Endothelial cell of umbilical vein (primary cell): Measurements from ENCODE around the gene CHCHD3. TPM values are rescaled to one million over a fixed set of nuclear protein-coding genes. Genes with fewer than 3 reads are reported as not detected.

Experiments
- BruUV-seq: library from RNA; stranded (reverse); fragments of 400-500 nt; replicated peaks from 2 replicates; lab custom pipeline; 2021; lab: Mats Ljungman, UMichigan
- CTCF ChIA-PET: fragments of 300-600, 350-600 bp; sonication (Branson Sonifier 250); formaldehyde crosslinking; loops from one replicate; lab custom pipeline; 2021; ENCODE audit warnings: antibody characterized with exemption, inconsistent platforms; lab: Charles Lee
- POLR2A ChIA-PET: fragments of 300-600, 350-600 bp; sonication (Branson Sonifier 250); formaldehyde crosslinking; loops from one replicate; lab custom pipeline; 2021; ENCODE audit warnings: antibody characterized with exemption, inconsistent platforms; lab: Charles Lee
- DNase-seq: peaks from one replicate; pipeline ENCODE4 v3.0.0-alpha.2; 2011; ENCODE audit warnings: low read depth, low spot score
- FAIRE-seq: peaks from 2 replicates; lab custom pipeline; 2011; peaks lifted over from hg19 to GRCh38; lab: Jason Lieb, UNC
- H2AFZ ChIP-seq: 2 replicates; pipeline ENCODE4 v1.6.0; 2012; ENCODE audit warnings: low read depth, low read length, control low read depth, inconsistent platforms
- H3K27ac ChIP-seq: 2 replicates; pipeline ENCODE4 v1.5.1; 2011; ENCODE audit warnings: low read depth, mild to moderate bottlenecking, control low read depth, low read length, moderate library complexity; ENCODE audit not compliant: insufficient read depth
- H3K27me3 ChIP-seq, 2 experiments: 2 replicates each; pipeline versions ENCODE4 v1.6.0 to v1.6.1; 2011; ENCODE audit warnings: low read length in 2 of 2, mixed read lengths in 1 of 2; ENCODE audit not compliant: control insufficient read depth in 2 of 2, insufficient read depth in 2 of 2
- H3K36me3 ChIP-seq, 2 experiments: 2 replicates in 1 of 2; 3 replicates in 1 of 2; pipeline ENCODE4 v1.5.1; 2011; ENCODE audit warnings: low read length in 2 of 2, mild to moderate bottlenecking in 1 of 2, moderate library complexity in 1 of 2; ENCODE audit not compliant: control insufficient read depth in 2 of 2, insufficient read depth in 2 of 2; ENCODE audit errors: extremely low read depth in 1 of 2
- H3K4me1 ChIP-seq: 3 replicates; pipeline ENCODE4 v1.5.1; 2011; ENCODE audit warnings: mild to moderate bottlenecking, low read length; ENCODE audit not compliant: control insufficient read depth, insufficient read depth; ENCODE audit errors: extremely low read depth
- H3K4me2 ChIP-seq: 2 replicates; pipeline ENCODE4 v1.6.1; 2011; ENCODE audit warnings: low read length, control low read depth, mixed read lengths; ENCODE audit not compliant: insufficient read depth
- H3K4me3 ChIP-seq, 3 experiments: fragments of 200-600 bp in 1 of 3; sonication (generic), shearing (Covaris generic) in 1 of 3; replicated peaks in 1 of 3; 2 replicates each; pipeline ENCODE4 v1.5.1; 2011 to 2016; ENCODE audit warnings: control low read depth in 3 of 3, low read length in 3 of 3, mild to moderate bottlenecking in 2 of 3, inconsistent platforms in 1 of 3, low read depth in 1 of 3, moderate library complexity in 1 of 3; ENCODE audit not compliant: insufficient read depth in 1 of 3
- H3K79me2 ChIP-seq: 2 replicates; pipeline ENCODE4 v1.6.0; 2012; ENCODE audit warnings: low read length, inconsistent platforms; ENCODE audit not compliant: control insufficient read depth, insufficient read depth
- H3K9ac ChIP-seq: replicated peaks from 2 replicates; pipeline ENCODE3; 2011; ENCODE audit warnings: low read length, control low read depth; ENCODE audit not compliant: insufficient read depth; ENCODE audit errors: extremely low read depth
- H3K9me1 ChIP-seq: replicated peaks from 3 replicates; pipeline ENCODE4 v1.6.0; 2011; ENCODE audit warnings: mild to moderate bottlenecking, low read length; ENCODE audit not compliant: control insufficient read depth, insufficient read depth; ENCODE audit errors: extremely low read depth
- H3K9me3 ChIP-seq: replicated peaks from 2 replicates; pipeline ENCODE4 v1.5.1; 2012; ENCODE audit warnings: low read length, inconsistent platforms; ENCODE audit not compliant: control insufficient read depth, insufficient read depth
- H4K20me1 ChIP-seq: replicated peaks from 2 replicates; pipeline ENCODE3; 2011; ENCODE audit warnings: mild to moderate bottlenecking, low read length; ENCODE audit not compliant: control insufficient read depth, insufficient read depth; ENCODE audit errors: extremely low read depth
- CTCF ChIP-seq, 2 donors: IDR thresholded peaks; 1 replicate in 1 of 2; 2 replicates in 1 of 2; pipeline ENCODE4 v1.5.1; 2011; ENCODE audit warnings: low read length in 2 of 2, mild to moderate bottlenecking in 2 of 2, moderate library complexity in 2 of 2, control low read depth in 1 of 2, inconsistent platforms in 1 of 2, low read depth in 1 of 2; ENCODE audit not compliant: insufficient read depth in 1 of 2; ENCODE audit errors: extremely low read depth in 1 of 2
- GATA2 ChIP-seq: IDR thresholded peaks from 2 replicates; pipeline ENCODE4 v1.7.0; 2011; ENCODE audit warnings: low read depth, mild to moderate bottlenecking, moderate library complexity, mixed read lengths, low read length; ENCODE audit not compliant: insufficient read length, insufficient read depth
- JUN ChIP-seq: IDR thresholded peaks from 2 replicates; pipeline ENCODE4 v1.6.1; 2011; ENCODE audit warnings: borderline replicate concordance, low read depth; ENCODE audit not compliant: insufficient read length, insufficient read depth
- POLR2AphosphoS5 ChIP-seq: IDR thresholded peaks from 2 replicates; pipeline ENCODE4 v1.6.1; 2012; ENCODE audit warnings: low read depth, mild to moderate bottlenecking, control low read depth, low read length, moderate library complexity; ENCODE audit not compliant: insufficient read depth
- dilution Hi-C: fragments of 300-500 bp; cut with MboI; formaldehyde crosslinking; loops from one replicate; pipeline ENCODE4 v1.15.0; 2019; ENCODE audit warnings: low sequenced_read_pairs; ENCODE audit not compliant: extremely low pct_ligation_motif_present
- intact Hi-C: fragments of 100-400 bp; cut with micrococcal nuclease; formaldehyde crosslinking; loops from one replicate; pipeline ENCODE4 v1.10.0; 2022
- polyA plus RNA-seq, 4 experiments: library from polyadenylated mRNA; depleted of rRNA in 3 of 4; stranded (reverse) in 3 of 4; unstranded in 1 of 4; fragments of >200 nt; gene quantifications; 2 replicates each; pipeline versions ENCODE4 v1.2.1 to v1.2.3, GENCODE V29; 2011 to 2012; ENCODE audit warnings: missing spikeins in 1 of 4
- total RNA-seq: library from RNA; stranded (reverse); gene quantifications from 2 replicates; pipeline ENCODE4 v1.2.3, GENCODE V29; 2021

The CHCHD3 gene
- total and polyA plus RNA-seq, 2 donors (not counting 3 experiments of a cell fraction or from before 2014, with no cell fraction given) = 22.0 to 63.7 TPM

DNA sequence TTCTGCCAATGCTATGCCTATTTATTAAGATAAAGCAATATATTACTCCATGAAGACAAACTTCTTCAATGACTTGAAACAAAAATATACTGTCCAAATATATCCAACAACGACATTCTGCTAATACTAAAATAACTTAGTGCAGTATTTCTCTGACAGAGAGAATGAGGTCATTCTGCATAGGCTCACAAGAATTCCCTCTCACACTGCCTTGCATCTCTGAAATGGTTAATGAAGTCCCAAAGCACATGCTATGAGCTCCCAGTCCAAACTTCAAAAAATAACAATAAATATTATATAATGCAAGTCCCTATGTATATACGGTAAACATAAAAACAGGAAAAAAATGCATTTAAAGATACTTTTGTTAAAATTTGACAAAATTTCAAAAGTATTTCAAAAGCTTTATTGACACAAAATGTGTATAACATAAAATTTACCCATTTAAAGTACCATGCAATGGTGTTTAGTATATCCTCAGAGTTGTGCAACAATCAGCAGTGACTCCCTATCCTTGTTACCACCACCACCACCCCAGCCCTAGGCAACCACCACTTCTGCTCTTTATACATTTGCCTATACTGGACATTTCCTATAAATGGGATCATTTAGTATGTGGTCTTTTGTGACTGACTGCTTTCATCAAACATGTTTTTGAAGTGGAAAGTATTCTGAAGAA, 27.6 kb downstream of the CHCHD3 start:
- no peaks in the 10 kb centered on the region for H3K4me1 ChIP-seq
- peaks cover 60% of the 10 kb centered on the region for H3K79me2 ChIP-seq
- CTCF ChIA-PET = no interaction called here
- no peak for DNase-seq
- H4K20me1 ChIP-seq = peaks cover 3% of the 10 kb centered on the region
- no peak overlapping the region for H3K4me2 ChIP-seq
- H3K27ac ChIP-seq = no peak overlapping the region
- POLR2A ChIA-PET = no interaction called here
- FAIRE-seq = no peak
- intact Hi-C loops = no loop called here
- no TSS peak for BruUV-seq
- H3K9ac ChIP-seq = no peak overlapping the region
- no peak overlapping the region for H2AFZ ChIP-seq
- no peaks in the 10 kb centered on the region for H3K27me3 ChIP-seq
- no peak overlapping the region for H3K4me3 ChIP-seq
- H3K9me1 ChIP-seq = no peaks in the 10 kb centered on the region
- no peaks in the 10 kb centered on the region for H3K9me3 ChIP-seq
- TF ChIP-seq JUN = no peak
- no peak for TF ChIP-seq POLR2AphosphoS5
- no peak for TF ChIP-seq CTCF (IDR thresholded peaks at IDR 0.05; ENCODE audit: extremely low read depth in 1 of 2, insufficient read depth in 1 of 2, low read depth in 1 of 2, low read length in 2 of 2)
- no peak for TF ChIP-seq GATA2
- H3K36me3 ChIP-seq = no peaks in the 10 kb centered on the region
- dilution Hi-C loops = no loop called here
